Naive thymus-derived CD8-positive, alpha-beta T cell (primary cell): ENCODE data around the gene CYFIP2. TPM values are rescaled to one million over a fixed set of nuclear protein-coding genes. Genes with fewer than 3 reads are reported as not detected.

Source experiments
- ATAC-seq, 2 donors: fragments of 150-1000 bp; cut with Tn5 transposase in 1 of 2; sonication (Bioruptor Pico), chemical (Tn5 transposase) in 1 of 2; 1 replicate in 1 of 2; 2 replicates in 1 of 2; pipeline ENCODE4 v1.10.0; 2021; ENCODE audit warnings: mild to moderate bottlenecking in 2 of 2, moderate library complexity in 2 of 2
- POLR2A ChIA-PET: fragments of 350-600 bp; sonication (Branson Sonifier 250); formaldehyde crosslinking; loops from one replicate; lab custom pipeline; 2021; ENCODE audit warnings: antibody characterized with exemption; lab: Charles Lee
- DNase-seq, 10 donors: peaks; one replicate each; pipeline versions ENCODE4 v3.0.0 to v3.0.0-alpha.2; 2020 to 2022
- H3K27ac Mint-ChIP-seq, 10 donors: one replicate each; pipeline ENCODE4 v1.8.0; 2020 to 2022; ENCODE audit warnings: mild to moderate bottlenecking in 10 of 10, mixed read lengths in 10 of 10, moderate library complexity in 4 of 10, inconsistent platforms in 1 of 10
- H3K27me3 Mint-ChIP-seq, 5 donors: one replicate each; pipeline ENCODE4 v1.8.0; 2021 to 2022; ENCODE audit warnings: mixed read lengths in 5 of 5
- H3K36me3 Mint-ChIP-seq, 3 donors: one replicate each; pipeline ENCODE4 v1.8.0; 2020 to 2022; ENCODE audit warnings: mixed read lengths in 3 of 3, mild to moderate bottlenecking in 2 of 3, inconsistent platforms in 1 of 3
- H3K4me1 Mint-ChIP-seq, 4 donors: one replicate each; pipeline ENCODE4 v1.8.0; 2021 to 2022; ENCODE audit warnings: mixed read lengths in 4 of 4
- H3K4me3 Mint-ChIP-seq, 10 donors: one replicate each; pipeline ENCODE4 v1.8.0; 2020 to 2022; ENCODE audit warnings: mild to moderate bottlenecking in 10 of 10, mixed read lengths in 10 of 10, moderate library complexity in 6 of 10, inconsistent platforms in 1 of 10
- H3K9me3 Mint-ChIP-seq, 9 donors: one replicate each; pipeline ENCODE4 v1.8.0; 2020 to 2022; ENCODE audit warnings: mixed read lengths in 9 of 9, mild to moderate bottlenecking in 3 of 9, inconsistent platforms in 1 of 9, moderate library complexity in 1 of 9
- polyA plus RNA-seq, 3 donors: library from polyadenylated mRNA; unstranded; fragments of 300-500 nt; fragmentation: Illumina TruSeq; gene quantifications; one replicate each; pipeline ENCODE4 v1.2.3, GENCODE V29; 2021
- total RNA-seq, 8 experiments: library from RNA in 2 of 8; stranded (reverse) in 2 of 8; gene quantifications; one replicate each; pipeline ENCODE4 v1.2.3 and lab custom pipeline; 2021 to 2026

Gene CYFIP2
- total and polyA plus RNA-seq, 5 experiments from 2014 or later: 395 to 668 (median 417) TPM

GRCh38 chr5:157366741-157367674 is 101.1 kb downstream of the CYFIP2 start:
- H3K9me3 Mint-ChIP-seq: no peaks in the 10 kb centered on the region
- peak overlapping the region in 9 of 10 donors; percentile 26 to 83 (median 74) for H3K27ac Mint-ChIP-seq
- ATAC-seq: no peak
- H3K4me1 Mint-ChIP-seq: peaks cover 0 to 15% (median 10%) of the 10 kb centered on the region in 4 donors
- POLR2A ChIA-PET: no interaction called here
- DNase-seq: no peak
- no peaks in the 10 kb centered on the region for H3K27me3 Mint-ChIP-seq
- H3K4me3 Mint-ChIP-seq: no peak overlapping the region
- H3K36me3 Mint-ChIP-seq: peaks cover 4 to 96% (median 13%) of the 10 kb centered on the region in 3 donors

GRCh38 chr5:157369507-157369906 is 103.6 kb downstream of the CYFIP2 start:
- Mint-ChIP-seq H3K27ac (peak overlapping the region in 8 of 10 donors; percentile 3 to 86 (median 46)), H3K27me3 (no peaks in the 10 kb centered on the region), H3K9me3 (no peaks in the 10 kb centered on the region), H3K4me3 (no peak overlapping the region), H3K4me1 (peaks cover 0 to 10% (median 4%) of the 10 kb centered on the region in 4 donors), H3K36me3 (peaks cover 0 to 96% (median 5%) of the 10 kb centered on the region in 3 donors)
- DNase-seq: no peak
- POLR2A ChIA-PET: no interaction called here
- ATAC-seq: no peak

- Mint-ChIP-seq H3K9me3 (no peaks in the 10 kb centered on the region), H3K27me3 (no peaks in the 10 kb centered on the region), H3K27ac (peak overlapping the region; percentile 29 to 89 (median 60)), H3K36me3 (peaks cover 0 to 96% (median 7%) of the 10 kb centered on the region in 3 donors), H3K4me3 (no peak overlapping the region), H3K4me1 (peaks cover 0 to 12% (median 6%) of the 10 kb centered on the region in 4 donors)
- DNase-seq (no peak), ATAC-seq (no peak)
- POLR2A ChIA-PET: no interaction called here
Observed at GRCh38 chr5:157370967-157371366, 105.0 kb downstream of the CYFIP2 start.

GRCh38 chr5:157371655-157372471 is 105.9 kb downstream of the CYFIP2 start:
- H3K4me3 Mint-ChIP-seq: no peak overlapping the region
- peak overlapping the region in 5 of 10 donors; percentile 18 to 84 (median 38) for H3K27ac Mint-ChIP-seq
- peaks cover 0 to 15% (median 13%) of the 10 kb centered on the region in 4 donors for H3K4me1 Mint-ChIP-seq
- DNase-seq: no peak
- peaks cover 0 to 96% (median 8%) of the 10 kb centered on the region in 3 donors for H3K36me3 Mint-ChIP-seq
- no peaks in the 10 kb centered on the region for H3K27me3 Mint-ChIP-seq
- H3K9me3 Mint-ChIP-seq: no peaks in the 10 kb centered on the region
- ATAC-seq: no peak
- POLR2A ChIA-PET: no interaction called here

- POLR2A ChIA-PET: no interaction called here
- H3K9me3 Mint-ChIP-seq: no peaks in the 10 kb centered on the region
- peaks cover 0 to 96% (median 9%) of the 10 kb centered on the region in 3 donors for H3K36me3 Mint-ChIP-seq
- peaks cover 3 to 21% (median 18%) of the 10 kb centered on the region in 4 donors for H3K4me1 Mint-ChIP-seq
- H3K4me3 Mint-ChIP-seq: no peak overlapping the region
- DNase-seq (no peak), ATAC-seq (no peak)
- H3K27ac Mint-ChIP-seq: peak overlapping the region in 8 of 10 donors; percentile 7 to 73 (median 19)
- H3K27me3 Mint-ChIP-seq: no peaks in the 10 kb centered on the region
Observed at GRCh38 chr5:157372472-157372822, 106.5 kb downstream of the CYFIP2 start.

GRCh38 chr5:157378509-157378908 is 112.6 kb downstream of the CYFIP2 start:
- DNase-seq: no peak
- no peaks in the 10 kb centered on the region for H3K9me3 Mint-ChIP-seq
- no peak overlapping the region for H3K4me3 Mint-ChIP-seq
- H3K27me3 Mint-ChIP-seq: no peaks in the 10 kb centered on the region
- peaks cover 2 to 99% (median 17%) of the 10 kb centered on the region in 3 donors for H3K36me3 Mint-ChIP-seq
- ATAC-seq: no peak
- H3K27ac Mint-ChIP-seq: peak overlapping the region in 9 of 10 donors; percentile 2 to 94 (median 34)
- POLR2A ChIA-PET: no interaction called here
- H3K4me1 Mint-ChIP-seq: peaks cover 5 to 25% (median 19%) of the 10 kb centered on the region in 4 donors

- peak overlapping the region in 8 of 10 donors; percentile 2 to 85 (median 60) for H3K27ac Mint-ChIP-seq
Observed at GRCh38 chr5:157379983-157380382, 114.1 kb downstream of the CYFIP2 start.

GRCh38 chr5:157381746-157382145 is 115.8 kb downstream of the CYFIP2 start:
- no peaks in the 10 kb centered on the region for H3K27me3 Mint-ChIP-seq
- H3K4me3 Mint-ChIP-seq: no peak overlapping the region
- POLR2A ChIA-PET: no interaction called here
- DNase-seq (no peak), ATAC-seq (no peak)
- peaks cover 5 to 20% (median 12%) of the 10 kb centered on the region in 4 donors for H3K4me1 Mint-ChIP-seq
- H3K27ac Mint-ChIP-seq: peak overlapping the region in 9 of 10 donors; percentile 12 to 85 (median 61)
- peaks cover 9 to 98% (median 27%) of the 10 kb centered on the region in 3 donors for H3K36me3 Mint-ChIP-seq
- H3K9me3 Mint-ChIP-seq: no peaks in the 10 kb centered on the region

More at GRCh38 chr5:157379983-157380382, 114.1 kb downstream of the CYFIP2 start:
- Mint-ChIP-seq H3K36me3 (peaks cover 9 to 100% (median 23%) of the 10 kb centered on the region in 3 donors), H3K9me3 (no peaks in the 10 kb centered on the region), H3K4me3 (no peak overlapping the region), H3K4me1 (peaks cover 5 to 30% (median 20%) of the 10 kb centered on the region in 4 donors), H3K27me3 (no peaks in the 10 kb centered on the region)
- no peak for DNase-seq
- ATAC-seq: no peak
- POLR2A ChIA-PET: no interaction called here

GRCh38 chr5:157382996-157383800 is 117.3 kb downstream of the CYFIP2 start:
- ATAC-seq (no peak), DNase-seq (no peak)
- H3K9me3 Mint-ChIP-seq: no peaks in the 10 kb centered on the region
- H3K4me1 Mint-ChIP-seq: peaks cover 2 to 8% (median 4%) of the 10 kb centered on the region in 4 donors
- no peak overlapping the region for H3K4me3 Mint-ChIP-seq
- peaks cover 15 to 97% (median 30%) of the 10 kb centered on the region in 3 donors for H3K36me3 Mint-ChIP-seq
- no peaks in the 10 kb centered on the region for H3K27me3 Mint-ChIP-seq
- POLR2A ChIA-PET: no interaction called here
- H3K27ac Mint-ChIP-seq: peak overlapping the region in 5 of 10 donors; percentile 24 to 85 (median 47)

- ATAC-seq: no peak
- H3K27me3 Mint-ChIP-seq: no peaks in the 10 kb centered on the region
- H3K27ac Mint-ChIP-seq: peak overlapping the region in 5 of 10 donors; percentile 18 to 68 (median 42)
- POLR2A ChIA-PET: no interaction called here
- H3K4me1 Mint-ChIP-seq: peaks cover under 1 to 8% (median 4%) of the 10 kb centered on the region in 4 donors
- H3K9me3 Mint-ChIP-seq: no peaks in the 10 kb centered on the region
- no peak overlapping the region for H3K4me3 Mint-ChIP-seq
- DNase-seq: no peak
- H3K36me3 Mint-ChIP-seq: peaks cover 15 to 97% (median 35%) of the 10 kb centered on the region in 3 donors
Observed at GRCh38 chr5:157384971-157385709, 119.2 kb downstream of the CYFIP2 start.

- Mint-ChIP-seq H3K9me3 (no peaks in the 10 kb centered on the region), H3K27ac (peak overlapping the region in 5 of 10 donors; percentile 25 to 90 (median 62)), H3K4me1 (peaks cover 5 to 9% (median 6%) of the 10 kb centered on the region in 4 donors), H3K4me3 (no peak overlapping the region), H3K27me3 (no peaks in the 10 kb centered on the region), H3K36me3 (peaks cover 15 to 97% (median 43%) of the 10 kb centered on the region in 3 donors)
- POLR2A ChIA-PET: interaction anchor here (0.7 kb wide), 1 partner anchor 18 kb away, joined by 3 read pairs; no protein-coding TSS in a partner anchor
- ATAC-seq: no peak
- DNase-seq: no peak
Observed at GRCh38 chr5:157387041-157387563, 121.2 kb downstream of the CYFIP2 start.
